ENCODE data around the gene SYNPO2.

SYNPO2 gene

GRCh38 chr4:118931786-118932185, 43.1 kb downstream of the SYNPO2 start:
- DNase-seq (ENCODE audit: low read depth) = no peak

DNA sequence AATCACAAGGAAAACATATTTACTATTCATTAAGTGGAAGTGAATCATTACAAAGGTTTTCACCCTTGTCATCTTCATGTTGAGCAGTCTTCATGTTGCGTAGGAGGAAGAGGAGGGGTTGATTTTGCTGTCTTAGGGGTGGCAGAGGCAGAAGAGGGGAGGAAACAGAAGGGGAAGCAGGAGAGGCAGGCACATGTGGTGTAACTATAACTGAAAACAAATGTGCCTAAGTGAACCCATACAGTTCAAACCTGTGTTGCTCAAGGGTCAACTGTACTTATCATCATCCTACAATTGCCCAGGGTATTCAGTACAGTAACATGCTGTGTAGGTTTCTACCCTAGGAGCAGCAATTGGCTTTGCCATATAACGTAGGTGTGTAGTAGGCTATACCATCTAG, 47.2 kb downstream of the SYNPO2 start:
- DNase-seq (ENCODE audit: low read depth) = no peak

GRCh38 chr4:118936406-118936805, 47.8 kb downstream of the SYNPO2 start:
- no peak for DNase-seq (ENCODE audit: low read depth)

DNA sequence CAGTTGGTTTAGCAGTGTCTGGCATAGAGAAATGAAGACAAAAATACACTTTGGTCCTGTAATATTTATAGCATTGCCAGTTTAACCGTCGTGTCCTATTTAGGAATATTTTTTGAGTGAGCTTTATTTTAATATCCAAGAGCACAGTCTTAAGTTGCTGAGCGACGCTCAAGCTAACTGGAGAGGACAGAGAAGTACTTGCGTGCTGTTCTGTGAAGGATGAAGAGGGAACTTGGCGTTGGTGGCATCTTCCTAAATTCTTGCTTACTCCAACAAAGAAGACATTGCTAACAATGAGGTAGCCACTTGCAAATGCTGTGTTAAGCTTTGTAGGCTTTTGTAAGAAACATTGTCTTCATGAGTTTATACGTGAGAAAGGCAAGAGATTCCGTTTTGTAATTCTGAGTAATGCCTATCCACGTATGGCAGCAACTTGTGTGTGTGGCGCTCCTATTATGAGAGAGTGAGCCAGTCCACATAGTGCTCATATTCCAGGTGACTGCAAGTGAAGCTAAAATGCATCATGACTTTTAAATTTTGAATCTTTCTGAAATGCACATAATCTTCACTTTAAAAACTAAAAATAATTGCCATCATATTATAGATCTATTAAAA, 50.6 kb downstream of the SYNPO2 start:
- DNase-seq (ENCODE audit: low read depth) = no peak

DNA sequence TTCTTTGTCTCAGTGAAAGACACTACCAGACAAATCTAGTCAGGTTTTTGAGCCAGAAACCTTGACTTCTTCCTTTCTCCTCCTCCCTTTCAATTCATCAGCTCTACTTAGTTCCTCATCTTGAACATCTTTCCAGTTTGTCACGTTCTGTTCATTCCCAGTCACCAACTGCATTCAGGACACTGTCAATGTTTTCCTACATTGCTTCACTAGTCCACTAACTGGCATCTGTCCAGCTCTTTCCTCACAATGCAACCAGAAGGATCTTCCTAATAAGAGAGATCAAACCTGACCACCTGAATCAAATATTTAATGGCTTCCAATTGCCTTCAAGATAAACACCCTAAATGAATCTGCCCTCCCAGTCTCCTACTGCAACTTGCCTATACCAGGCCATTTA, 52.5 kb downstream of the SYNPO2 start:
- no peak for DNase-seq (ENCODE audit: low read depth)

GRCh38 chr4:118941799-118942198, 53.1 kb downstream of the SYNPO2 start:
- no peak for DNase-seq (ENCODE audit: low read depth)

GRCh38 chr4:118942465-118942864, 53.8 kb downstream of the SYNPO2 start:
- DNase-seq (ENCODE audit: low read depth) = no peak

DNA sequence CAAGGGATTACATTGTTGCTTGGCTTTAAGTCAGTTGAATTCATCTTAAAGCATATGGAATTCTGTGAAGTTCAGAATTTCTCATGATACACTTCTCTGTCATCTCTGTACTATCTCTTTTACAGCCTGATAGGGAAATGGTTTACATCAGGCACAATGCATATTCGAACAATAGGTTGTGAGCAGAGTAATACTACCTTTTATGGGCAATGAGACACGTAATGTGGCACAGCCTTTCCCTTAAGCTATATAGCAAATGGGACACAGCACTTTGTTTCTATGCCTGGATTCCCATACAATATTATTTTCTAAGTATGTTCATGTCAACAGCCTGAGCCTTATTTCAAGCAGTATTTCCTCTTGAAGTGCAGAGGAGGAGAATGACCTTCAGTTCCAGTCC, 58.4 kb downstream of the SYNPO2 start:
- no peak for DNase-seq (ENCODE audit: low read depth)

DNA sequence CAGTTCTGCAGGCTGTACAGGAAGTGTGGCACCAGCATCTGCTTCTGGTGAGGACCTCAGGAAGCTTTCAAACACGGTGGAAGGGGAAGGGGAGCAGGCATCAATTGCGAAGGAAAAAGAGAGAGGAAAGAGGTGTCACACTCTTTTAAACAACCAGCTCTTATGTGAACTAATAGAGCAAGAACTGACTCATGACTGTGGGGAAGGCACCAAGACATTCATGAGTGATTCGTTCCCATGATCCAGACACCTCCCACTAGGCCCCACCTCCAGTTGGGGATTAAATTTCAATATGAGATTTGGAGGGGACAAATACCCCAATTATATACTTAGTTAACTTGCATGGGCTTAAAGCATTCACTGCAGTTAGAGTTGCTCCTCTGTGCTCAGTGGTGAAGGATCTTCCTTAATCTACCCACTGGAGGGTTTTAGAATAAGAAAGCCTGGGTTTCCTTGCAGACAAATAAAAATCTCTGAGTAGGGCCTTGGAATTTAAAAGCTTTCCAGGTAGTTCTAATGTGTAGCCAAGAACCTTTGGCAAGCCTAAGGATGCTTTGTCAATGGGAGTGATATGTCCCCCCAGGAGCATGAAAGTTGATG, 60.0 kb downstream of the SYNPO2 start:
- no peak for DNase-seq (ENCODE audit: low read depth)

DNA sequence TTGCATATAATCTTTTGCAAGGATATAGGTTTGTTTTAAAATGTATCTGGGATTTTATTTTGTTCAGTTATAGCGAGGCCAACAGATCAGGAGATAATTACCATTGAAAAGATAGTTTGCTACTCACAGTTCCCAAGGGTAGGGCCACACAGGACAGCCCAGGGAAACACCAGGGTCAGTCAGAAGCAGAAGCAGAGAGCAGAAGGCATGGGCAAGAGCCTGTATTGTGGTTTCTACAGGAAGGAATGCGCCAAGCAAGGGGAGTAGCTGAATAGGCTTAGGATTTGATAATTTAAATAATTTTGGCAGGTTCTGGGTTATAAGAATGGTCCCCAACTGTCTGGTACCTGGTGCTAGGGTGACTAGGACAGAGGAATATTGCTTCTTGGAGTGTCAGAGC, 61.6 kb downstream of the SYNPO2 start:
- no peak for DNase-seq (ENCODE audit: low read depth)

DNA sequence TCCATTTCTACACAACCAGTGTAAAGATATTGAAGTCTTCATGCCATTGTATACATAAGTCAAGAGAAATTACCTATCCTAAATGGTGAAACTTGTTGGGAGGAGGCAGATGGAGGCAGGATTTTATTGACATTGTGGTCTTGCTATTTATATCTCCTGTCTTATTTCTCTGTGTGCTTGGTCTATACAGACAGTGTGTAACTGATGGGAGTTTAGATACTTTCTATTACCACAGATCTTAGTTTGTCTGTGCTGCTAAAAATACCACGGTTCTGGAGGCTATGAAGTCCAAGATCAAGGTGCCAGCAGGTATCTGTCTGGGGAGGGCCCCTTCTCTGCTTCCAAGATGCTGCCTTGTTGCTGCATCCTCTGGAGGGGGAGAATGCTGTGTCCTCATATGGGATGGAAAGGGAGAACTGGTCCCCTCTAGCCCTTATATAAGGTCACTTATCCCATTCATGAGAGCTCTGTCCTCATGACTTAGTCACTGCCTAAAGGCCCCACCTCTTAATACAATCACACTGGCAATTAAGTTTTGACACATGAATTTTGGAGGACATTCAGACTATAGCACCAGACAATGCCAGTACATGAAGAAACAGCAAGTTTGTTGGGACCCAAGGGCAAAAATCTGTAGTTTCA, 62.4 kb downstream of the SYNPO2 start:
- DNase-seq (ENCODE audit: low read depth) = no peak

DNA sequence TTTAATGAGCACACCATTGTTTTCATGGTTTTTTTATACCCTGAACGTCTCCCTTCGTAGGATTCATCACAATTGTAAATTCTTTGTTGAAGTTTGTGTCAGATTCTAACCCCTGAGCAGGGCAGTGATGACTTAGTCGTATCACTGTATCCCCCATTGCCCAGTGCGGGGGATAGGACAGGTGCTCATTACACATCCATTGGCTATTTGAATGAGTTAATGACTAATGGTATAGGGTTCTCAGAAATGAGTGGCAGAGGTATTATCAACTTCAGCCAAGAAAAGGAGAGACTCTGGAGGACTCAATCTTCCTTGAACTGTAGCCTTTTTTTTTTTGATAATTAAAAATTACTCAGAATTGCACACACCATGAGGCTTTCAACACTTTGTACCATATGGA, 64.6 kb downstream of the SYNPO2 start:
- no peak for DNase-seq (ENCODE audit: low read depth)

DNA sequence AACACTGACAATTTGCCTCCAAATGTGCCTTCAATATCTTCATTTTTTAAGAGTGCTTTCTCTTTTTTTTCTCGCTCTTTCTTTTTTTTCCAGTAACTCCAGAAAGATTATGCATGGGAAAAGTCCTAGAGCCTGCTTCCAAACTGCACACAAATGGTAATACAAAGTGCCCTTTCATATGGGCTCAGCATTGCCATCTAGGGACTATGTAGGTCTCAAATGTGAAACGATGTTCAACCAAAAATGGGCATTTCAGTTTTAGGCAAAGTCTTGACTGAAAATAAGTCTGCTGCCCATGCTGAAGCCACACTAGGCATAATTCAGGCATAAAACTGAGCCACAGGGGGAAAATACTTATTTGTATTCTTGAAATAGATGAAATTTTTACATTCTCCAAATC, 65.6 kb downstream of the SYNPO2 start:
- no peak for DNase-seq (ENCODE audit: low read depth)

DNA sequence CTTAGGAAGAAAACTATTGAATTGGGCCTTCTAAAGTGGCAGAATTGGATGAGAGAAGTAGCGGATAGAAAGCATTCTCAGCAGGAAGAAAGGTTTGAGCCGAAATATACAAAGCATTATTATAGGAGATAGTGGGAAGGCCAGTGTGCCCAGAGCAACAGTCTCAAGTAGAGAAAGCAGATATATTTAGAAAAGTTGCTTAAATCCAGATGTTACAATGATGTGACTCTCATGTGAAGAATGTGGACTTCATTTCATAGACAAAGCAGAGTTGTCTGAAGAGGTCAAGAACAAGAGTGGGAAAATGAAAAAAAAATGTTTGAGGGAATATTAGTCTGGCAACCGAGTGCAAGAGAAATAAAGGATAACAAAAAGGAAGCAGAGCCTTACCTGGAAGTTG, 66.9 kb downstream of the SYNPO2 start:
- DNase-seq (ENCODE audit: low read depth) = no peak

- DNase-seq (ENCODE audit: low read depth) = no peak
Observed at GRCh38 chr4:118957722-118958445, 69.2 kb downstream of the SYNPO2 start.

DNA sequence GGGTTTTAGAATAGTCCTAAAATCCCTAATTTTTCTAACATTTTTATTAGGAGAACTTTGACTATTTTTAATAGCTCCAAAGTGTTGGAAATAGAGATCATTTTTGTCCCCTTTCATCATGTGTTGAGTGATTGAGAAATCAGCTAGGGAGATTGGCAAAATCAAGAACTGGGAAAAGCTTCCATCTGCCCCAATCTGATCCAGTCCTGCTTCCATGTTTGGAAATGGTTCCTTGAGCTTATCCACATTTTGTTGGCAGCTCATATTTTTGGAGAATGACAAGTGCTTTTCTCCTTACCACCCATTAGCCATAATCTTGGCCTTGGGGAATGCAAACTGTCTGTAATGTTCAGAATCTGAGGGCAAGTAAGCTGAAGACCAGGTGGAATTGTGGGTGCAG, 73.9 kb downstream of the SYNPO2 start:
- DNase-seq (ENCODE audit: low read depth) = no peak

DNA sequence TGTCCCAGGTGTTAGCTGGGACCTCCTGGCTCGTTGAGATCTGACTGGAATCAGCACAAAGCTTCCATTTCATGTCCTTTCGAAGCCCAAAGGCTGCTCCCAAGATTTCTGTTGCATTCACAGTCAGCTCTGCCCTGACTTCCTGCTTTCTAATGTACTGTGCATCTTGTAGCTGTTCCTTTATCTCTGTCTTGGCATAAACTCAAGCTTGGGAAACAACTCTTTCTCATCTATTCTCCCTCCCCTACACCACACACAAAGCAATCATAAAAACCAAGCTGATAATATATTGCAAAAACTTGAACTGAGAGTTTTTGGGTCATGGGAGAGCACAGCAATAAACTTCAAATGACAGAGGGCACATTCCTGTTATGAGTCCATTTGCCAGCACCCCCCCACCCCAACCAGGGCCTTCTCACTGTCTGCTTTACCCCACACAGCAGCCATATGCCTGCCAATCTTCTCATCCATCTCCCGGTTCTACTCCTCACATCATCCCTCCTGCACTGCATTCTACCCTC, 76.3 kb downstream of the SYNPO2 start:
- no peak for DNase-seq (ENCODE audit: low read depth)

GRCh38 chr4:118967393-118967792, 78.7 kb downstream of the SYNPO2 start:
- no peak for DNase-seq (ENCODE audit: low read depth)

GRCh38 chr4:118968005-118968404, 79.4 kb downstream of the SYNPO2 start:
- no peak for DNase-seq (ENCODE audit: low read depth)

- no peak for DNase-seq (ENCODE audit: low read depth)
Observed at GRCh38 chr4:118968813-118969212, 80.2 kb downstream of the SYNPO2 start.

DNA sequence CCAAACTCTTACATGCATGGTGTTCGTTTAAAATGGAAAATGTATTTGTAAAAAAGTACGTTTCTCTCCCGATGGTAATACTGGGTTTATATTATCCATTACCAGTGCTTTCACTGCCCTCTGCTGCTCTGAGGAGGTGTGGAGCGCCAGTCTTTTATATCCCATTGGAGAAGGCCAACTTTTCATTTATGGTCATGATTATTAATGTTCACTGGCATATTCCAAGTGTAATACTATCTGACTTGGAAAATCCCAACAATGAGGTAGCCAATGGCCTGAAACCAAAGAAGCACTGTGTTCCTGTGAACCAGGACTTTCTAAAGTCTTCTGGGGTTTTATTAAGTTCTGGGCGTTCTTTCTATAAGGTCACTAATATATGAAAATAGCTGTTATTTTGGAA, 80.7 kb downstream of the SYNPO2 start:
- DNase-seq (ENCODE audit: low read depth) = no peak

DNA sequence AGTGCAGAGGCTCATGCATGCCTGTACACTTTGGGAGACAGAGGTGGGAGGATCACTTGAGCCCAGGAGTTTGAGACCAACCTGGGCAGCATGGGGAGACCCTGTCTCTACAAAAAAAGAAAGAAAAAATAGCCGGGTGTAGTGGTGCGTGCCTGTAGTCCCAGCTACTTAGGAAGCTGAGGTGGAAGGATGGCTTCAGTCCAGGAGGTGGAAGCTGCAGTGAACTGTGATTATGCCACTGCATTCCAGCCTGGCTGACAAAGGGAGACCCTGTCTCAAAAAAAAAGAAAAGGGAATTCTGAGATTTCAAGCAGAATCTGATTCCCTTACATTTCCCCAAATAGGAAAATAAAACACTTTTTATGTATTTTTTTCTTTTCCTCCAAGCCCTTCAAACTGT, 83.5 kb downstream of the SYNPO2 start:
- DNase-seq (ENCODE audit: low read depth) = no peak

DNA sequence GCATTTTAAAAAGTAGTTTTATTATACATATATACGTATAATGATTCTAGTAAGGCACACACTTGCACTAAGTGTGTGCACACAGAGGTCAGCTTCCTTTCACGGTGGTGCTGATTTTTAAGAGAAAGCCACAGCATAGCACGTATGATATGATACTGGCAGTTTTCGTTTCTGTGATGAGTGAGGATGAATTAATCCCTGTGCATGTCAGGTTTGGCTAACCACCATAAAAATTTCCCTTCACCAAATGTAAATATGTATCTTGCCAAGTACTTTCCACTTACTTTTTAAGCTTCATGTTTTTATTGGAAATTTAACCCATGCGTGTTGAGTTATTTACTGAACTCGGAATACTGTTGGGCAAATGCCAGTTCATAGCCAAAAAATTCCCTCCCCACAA, 84.6 kb downstream of the SYNPO2 start:
- no peak for DNase-seq (ENCODE audit: low read depth)

Measured in stimulated activated CD8-positive, alpha-beta memory T cell treated with anti-CD3 and anti-CD28 coated beads, Interleukin-7, amount 100 ng/mL, for 24 hours (primary cell).